ENCODE measurements around the gene ARHGAP33. TPM values are rescaled to one million over a fixed set of nuclear protein-coding genes. Genes with fewer than 3 reads are reported as not detected.

Gene ARHGAP33
- total and polyA plus RNA-seq, 10 of the 15 experiments (the other 5 are each of a cell fraction or from before 2014, with no cell fraction given): 0.05 to 22.9 (median 2.3) TPM; not detected in 1

DNA sequence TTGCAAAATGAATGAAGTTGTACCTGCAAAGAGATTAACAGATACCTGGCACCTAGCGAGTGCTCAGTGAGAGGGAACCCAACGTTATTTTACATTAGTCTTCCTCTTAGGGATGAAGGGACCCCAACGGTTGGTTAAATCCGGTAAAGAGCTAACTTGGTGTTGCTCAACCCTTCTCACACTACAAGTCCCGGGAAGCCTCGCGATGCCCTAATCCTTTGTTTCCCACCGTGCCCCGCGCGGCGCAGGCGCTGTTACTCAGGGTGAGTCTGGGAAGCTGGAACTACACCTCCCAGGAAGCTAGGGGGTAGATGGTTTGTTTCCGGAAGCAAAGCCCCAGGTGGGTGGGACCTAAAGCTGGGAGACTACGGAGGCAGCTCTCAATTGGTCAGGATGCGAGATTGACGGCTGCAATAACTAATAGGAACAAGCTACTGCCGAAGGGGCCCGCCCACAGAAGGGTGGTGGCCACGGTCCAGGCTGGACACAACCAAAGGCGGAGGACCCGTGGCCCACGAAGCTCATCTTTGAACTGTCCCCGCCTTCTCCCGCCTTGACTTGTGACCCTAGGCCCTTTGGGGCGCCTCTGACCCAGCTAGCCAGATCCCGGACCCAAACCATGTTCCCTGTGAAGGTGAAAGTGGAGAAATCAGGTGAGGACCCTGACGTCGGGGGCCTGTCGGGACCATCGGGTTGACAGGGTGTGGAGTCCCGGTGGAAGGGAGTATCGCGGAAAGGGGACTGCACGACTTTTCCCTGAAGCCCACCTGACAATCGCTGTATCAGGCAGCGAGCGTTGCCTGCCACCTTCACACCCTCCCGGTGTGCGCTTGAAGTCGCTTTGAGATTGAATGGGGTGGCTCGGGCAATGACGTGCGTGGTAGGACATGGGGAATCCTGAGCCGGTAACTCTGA is 27.0 kb upstream of the ARHGAP33 start, which contains the start of gene LIN37 (continued):
- no peak for TF ChIP-seq HDGF (IDR thresholded peaks at IDR 0.05)
- peak; percentile 49 for TF ChIP-seq RELA (IDR thresholded peaks at IDR 0.05; ENCODE audit: borderline replicate concordance, partially characterized antibody)
- TF ChIP-seq, protein P1, sequence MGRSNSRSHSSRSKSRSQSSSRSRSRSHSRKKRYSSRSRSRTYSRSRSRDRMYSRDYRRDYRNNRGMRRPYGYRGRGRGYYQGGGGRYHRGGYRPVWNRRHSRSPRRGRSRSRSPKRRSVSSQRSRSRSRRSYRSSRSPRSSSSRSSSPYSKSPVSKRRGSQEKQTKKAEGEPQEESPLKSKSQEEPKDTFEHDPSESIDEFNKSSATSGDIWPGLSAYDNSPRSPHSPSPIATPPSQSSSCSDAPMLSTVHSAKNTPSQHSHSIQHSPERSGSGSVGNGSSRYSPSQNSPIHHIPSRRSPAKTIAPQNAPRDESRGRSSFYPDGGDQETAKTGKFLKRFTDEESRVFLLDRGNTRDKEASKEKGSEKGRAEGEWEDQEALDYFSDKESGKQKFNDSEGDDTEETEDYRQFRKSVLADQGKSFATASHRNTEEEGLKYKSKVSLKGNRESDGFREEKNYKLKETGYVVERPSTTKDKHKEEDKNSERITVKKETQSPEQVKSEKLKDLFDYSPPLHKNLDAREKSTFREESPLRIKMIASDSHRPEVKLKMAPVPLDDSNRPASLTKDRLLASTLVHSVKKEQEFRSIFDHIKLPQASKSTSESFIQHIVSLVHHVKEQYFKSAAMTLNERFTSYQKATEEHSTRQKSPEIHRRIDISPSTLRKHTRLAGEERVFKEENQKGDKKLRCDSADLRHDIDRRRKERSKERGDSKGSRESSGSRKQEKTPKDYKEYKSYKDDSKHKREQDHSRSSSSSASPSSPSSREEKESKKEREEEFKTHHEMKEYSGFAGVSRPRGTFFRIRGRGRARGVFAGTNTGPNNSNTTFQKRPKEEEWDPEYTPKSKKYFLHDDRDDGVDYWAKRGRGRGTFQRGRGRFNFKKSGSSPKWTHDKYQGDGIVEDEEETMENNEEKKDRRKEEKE (IDR thresholded peaks at IDR 0.05): no peak
- TF ChIP-seq TCF12 (IDR thresholded peaks at IDR 0.05; ENCODE audit: low read depth, low read length): no peak
- no peak for TF ChIP-seq SUPT20H (IDR thresholded peaks at IDR 0.05; ENCODE audit: borderline replicate concordance, control insufficient read depth, low read depth, low read length)
- no peak for TF ChIP-seq IKZF2 (IDR thresholded peaks at IDR 0.05)
- no peak for TF ChIP-seq BCL11A (IDR thresholded peaks at IDR 0.05; ENCODE audit: low read depth, low read length)
- no peak for TF ChIP-seq CBFB (IDR thresholded peaks at IDR 0.05; ENCODE audit: low read depth)
- no peak for TF ChIP-seq POU2F2 (IDR thresholded peaks at IDR 0.05; ENCODE audit: borderline replicate concordance, low read depth, low read length)
- no peak for TF ChIP-seq EED (IDR thresholded peaks at IDR 0.05; ENCODE audit: low read depth)
- no peak for TF ChIP-seq ZNF274 (IDR thresholded peaks at IDR 0.05; ENCODE audit: insufficient read depth, insufficient read length)
- TF ChIP-seq ZNF217 (IDR thresholded peaks at IDR 0.05): no peak
- TF ChIP-seq SMC3 (IDR thresholded peaks at IDR 0.05; ENCODE audit: borderline replicate concordance, low read length): no peak; the same call in 1 of the 2 replicates
